Stimulated activated memory B cell treated with anti-CD40 and anti-IgM and Interleukin-4, amounts not matched to agents 10 μg/mL and 1 μg/mL and 100 μg/mL, for 72 hours (primary cell): Measurements from ENCODE around the gene FBN3.
"Not testable (repeated sequence)": the region's sequence is repeated elsewhere in the genome, so short reads cannot be mapped to it uniquely, and the experiment has no call there.

Experiments
- ATAC-seq: fragments of 150-1000 bp; cut with Tn5 transposase; 2 replicates; pipeline ENCODE4 v1.10.0; 2021
- H3K27ac Mint-ChIP-seq: one replicate; pipeline ENCODE4 v1.8.0; 2022; ENCODE audit warnings: mild to moderate bottlenecking, mixed read lengths
- H3K27me3 Mint-ChIP-seq: one replicate; pipeline ENCODE4 v1.8.0; 2022; ENCODE audit warnings: mixed read lengths
- H3K36me3 Mint-ChIP-seq: one replicate; pipeline ENCODE4 v1.8.0; 2022; ENCODE audit warnings: mixed read lengths
- H3K4me1 Mint-ChIP-seq: one replicate; pipeline ENCODE4 v1.8.0; 2022; ENCODE audit warnings: mixed read lengths
- H3K4me3 Mint-ChIP-seq: one replicate; pipeline ENCODE4 v1.8.0; 2022; ENCODE audit warnings: mild to moderate bottlenecking, moderate library complexity, mixed read lengths
- H3K9me3 Mint-ChIP-seq: one replicate; pipeline ENCODE4 v1.8.0; 2022; ENCODE audit warnings: mixed read lengths

The FBN3 gene

DNA sequence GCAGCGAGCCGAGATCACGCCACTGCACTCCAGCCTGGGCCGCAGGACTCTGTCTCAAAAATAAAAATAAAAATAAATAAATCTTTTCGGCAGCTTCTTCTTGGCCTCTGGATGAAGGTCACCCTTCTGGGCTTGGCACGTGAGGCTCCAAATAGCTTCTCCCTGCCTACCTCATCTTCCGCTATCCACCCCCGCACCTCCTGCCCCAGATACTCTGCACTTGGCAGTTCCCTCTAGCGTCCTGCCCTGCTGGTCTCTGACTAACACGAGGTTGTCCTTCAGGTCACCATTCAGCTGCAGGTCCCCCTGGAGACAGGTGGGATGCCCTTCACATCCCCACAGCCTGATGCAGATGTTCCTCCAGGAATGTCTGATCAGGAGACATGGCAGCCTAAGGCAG lies 105.4 kb downstream of the FBN3 start:
- Mint-ChIP-seq H3K4me1 (peaks cover 7% of the 10 kb centered on the region), H3K27ac (no peak overlapping the region)

GRCh38 chr19:8042900-8043299 lies 106.5 kb downstream of the FBN3 start:
- no peak for ATAC-seq
- H3K27ac Mint-ChIP-seq = no peak overlapping the region
- H3K27me3 Mint-ChIP-seq = peaks cover 27% of the 10 kb centered on the region
- no peak overlapping the region for H3K4me3 Mint-ChIP-seq
- H3K9me3 Mint-ChIP-seq = no peaks in the 10 kb centered on the region
- peaks cover 7% of the 10 kb centered on the region for H3K4me1 Mint-ChIP-seq
- H3K36me3 Mint-ChIP-seq = no peaks in the 10 kb centered on the region

More for the DNA sequence above, 105.4 kb downstream of the FBN3 start:
- H3K36me3 Mint-ChIP-seq = no peaks in the 10 kb centered on the region
- no peak overlapping the region for H3K4me3 Mint-ChIP-seq
- no peak for ATAC-seq
- no peaks in the 10 kb centered on the region for H3K9me3 Mint-ChIP-seq
- peaks cover 27% of the 10 kb centered on the region for H3K27me3 Mint-ChIP-seq

DNA sequence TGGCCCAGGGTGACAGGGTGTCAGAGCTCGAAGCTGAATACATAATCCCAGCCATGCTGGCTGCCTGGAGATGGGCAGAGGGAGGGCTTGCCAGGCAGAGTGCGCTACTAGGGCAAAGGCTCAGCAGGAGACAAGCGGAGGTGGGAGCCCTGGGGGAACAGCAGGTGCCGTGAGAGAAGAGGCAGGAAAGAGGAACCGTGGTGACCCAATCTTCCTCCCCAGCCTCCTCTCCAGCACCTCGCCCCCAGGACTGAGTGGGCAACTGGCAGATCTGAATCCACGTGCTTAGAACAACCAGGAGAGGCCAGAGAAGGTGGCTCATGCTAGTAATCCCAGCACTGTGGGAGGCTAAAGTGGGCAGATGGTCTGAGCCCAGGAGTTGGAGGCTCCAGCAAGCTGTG lies 107.9 kb downstream of the FBN3 start:
- peak; percentile 36 for ATAC-seq
- Mint-ChIP-seq H3K4me3 (no peak overlapping the region), H3K4me1 (peaks cover 7% of the 10 kb centered on the region), H3K36me3 (no peaks in the 10 kb centered on the region), H3K27me3 (peaks cover 39% of the 10 kb centered on the region), H3K9me3 (no peaks in the 10 kb centered on the region), H3K27ac (no peak overlapping the region)

DNA sequence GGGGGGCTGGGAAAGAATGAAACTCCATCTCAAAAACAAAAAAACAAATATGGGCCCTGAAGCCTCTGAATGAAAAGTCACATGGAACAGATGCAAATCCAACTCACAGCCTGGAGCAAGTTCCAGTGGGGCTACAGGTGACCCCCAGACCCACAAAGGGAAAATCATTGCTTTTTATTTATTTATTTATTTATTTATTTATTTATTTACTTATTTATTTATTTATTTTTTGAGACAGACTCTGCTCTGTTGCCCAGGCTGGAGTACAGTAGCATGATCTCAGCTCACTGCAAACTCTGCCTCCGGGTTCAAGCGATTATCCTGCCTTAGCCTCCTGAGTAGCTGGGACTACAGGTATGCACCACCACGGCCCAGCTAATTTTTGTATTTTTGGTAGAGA lies 110.2 kb downstream of the FBN3 start:
- H3K4me1 Mint-ChIP-seq = peaks cover 7% of the 10 kb centered on the region
- no peaks in the 10 kb centered on the region for H3K9me3 Mint-ChIP-seq
- no peak overlapping the region for H3K27ac Mint-ChIP-seq
- peaks cover 45% of the 10 kb centered on the region for H3K27me3 Mint-ChIP-seq
- H3K36me3 Mint-ChIP-seq = no peaks in the 10 kb centered on the region
- no peak for ATAC-seq
- no peak overlapping the region for H3K4me3 Mint-ChIP-seq

DNA sequence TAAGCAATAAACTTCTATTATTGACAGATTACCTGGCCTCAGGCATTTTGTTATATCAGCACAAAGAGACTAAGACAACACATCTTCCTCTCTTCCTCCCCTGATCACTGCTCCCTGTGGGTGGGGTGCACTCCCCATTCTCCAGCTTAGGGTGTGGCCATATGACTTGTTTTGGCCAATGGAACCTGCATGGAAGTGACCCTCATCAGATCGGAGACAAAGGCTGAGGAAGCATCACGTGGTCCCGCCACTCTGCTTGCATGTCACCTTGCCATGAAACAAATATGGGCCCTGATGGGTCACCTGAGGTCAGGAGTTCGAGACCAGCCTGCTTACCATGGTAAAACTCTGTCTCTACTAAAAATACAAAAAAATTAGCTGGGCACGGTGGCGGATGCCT lies 110.6 kb downstream of the FBN3 start:
- Mint-ChIP-seq H3K27ac (no peak overlapping the region), H3K4me1 (peaks cover 7% of the 10 kb centered on the region), H3K9me3 (no peaks in the 10 kb centered on the region), H3K27me3 (peaks cover 43% of the 10 kb centered on the region), H3K36me3 (no peaks in the 10 kb centered on the region), H3K4me3 (no peak overlapping the region)
- ATAC-seq = no peak

GRCh38 chr19:8036434-8037099 lies 112.8 kb downstream of the FBN3 start:
- Mint-ChIP-seq H3K9me3 (no peaks in the 10 kb centered on the region), H3K4me1 (peaks cover 5% of the 10 kb centered on the region), H3K27me3 (peaks cover 42% of the 10 kb centered on the region), H3K27ac (no peak overlapping the region), H3K4me3 (no peak overlapping the region), H3K36me3 (no peaks in the 10 kb centered on the region)
- no peak for ATAC-seq

- no peak overlapping the region for H3K4me3 Mint-ChIP-seq
- H3K9me3 Mint-ChIP-seq = no peaks in the 10 kb centered on the region
- H3K4me1 Mint-ChIP-seq = no peaks in the 10 kb centered on the region
- H3K27me3 Mint-ChIP-seq = peaks cover 46% of the 10 kb centered on the region
- H3K36me3 Mint-ChIP-seq = no peaks in the 10 kb centered on the region
- ATAC-seq = no peak
- H3K27ac Mint-ChIP-seq = no peak overlapping the region
Measured at GRCh38 chr19:8034178-8034525, 115.2 kb downstream of the FBN3 start.

- H3K9me3 Mint-ChIP-seq, H3K4me3 Mint-ChIP-seq, ATAC-seq, H3K36me3 Mint-ChIP-seq, H3K27ac Mint-ChIP-seq, H3K4me1 Mint-ChIP-seq: not testable (repeated sequence)
- H3K27me3 Mint-ChIP-seq = peaks cover 46% of the 10 kb centered on the region
Measured at GRCh38 chr19:8033287-8034177, 115.9 kb downstream of the FBN3 start.

GRCh38 chr19:8030960-8031359 lies 118.4 kb downstream of the FBN3 start:
- Mint-ChIP-seq H3K27ac (no peak overlapping the region), H3K4me1 (no peaks in the 10 kb centered on the region), H3K4me3 (no peak overlapping the region), H3K36me3 (no peaks in the 10 kb centered on the region), H3K27me3 (peaks cover 28% of the 10 kb centered on the region), H3K9me3 (no peaks in the 10 kb centered on the region)
- ATAC-seq = no peak

- no peak for ATAC-seq
- H3K9me3 Mint-ChIP-seq = no peaks in the 10 kb centered on the region
- H3K4me1 Mint-ChIP-seq = no peaks in the 10 kb centered on the region
- no peak overlapping the region for H3K4me3 Mint-ChIP-seq
- no peaks in the 10 kb centered on the region for H3K36me3 Mint-ChIP-seq
- no peak overlapping the region for H3K27ac Mint-ChIP-seq
- H3K27me3 Mint-ChIP-seq = peaks cover 26% of the 10 kb centered on the region
Measured at GRCh38 chr19:8028951-8029491, 120.4 kb downstream of the FBN3 start.

- Mint-ChIP-seq H3K4me3 (no peak overlapping the region), H3K9me3 (no peaks in the 10 kb centered on the region), H3K36me3 (no peaks in the 10 kb centered on the region), H3K27me3 (peaks cover 8% of the 10 kb centered on the region), H3K4me1 (no peaks in the 10 kb centered on the region), H3K27ac (no peak overlapping the region)
- no peak for ATAC-seq
Measured at GRCh38 chr19:8025316-8025715, 124.1 kb downstream of the FBN3 start.

- not testable (repeated sequence) for H3K27ac Mint-ChIP-seq, H3K36me3 Mint-ChIP-seq, H3K4me1 Mint-ChIP-seq, H3K4me3 Mint-ChIP-seq, H3K9me3 Mint-ChIP-seq, ATAC-seq, H3K27me3 Mint-ChIP-seq
Measured at GRCh38 chr19:8024256-8024655, 125.1 kb downstream of the FBN3 start.

GRCh38 chr19:8023371-8023770 lies 126.0 kb downstream of the FBN3 start:
- Mint-ChIP-seq H3K4me3 (no peak overlapping the region), H3K36me3 (no peaks in the 10 kb centered on the region), H3K27me3 (no peaks in the 10 kb centered on the region), H3K9me3 (no peaks in the 10 kb centered on the region), H3K4me1 (no peaks in the 10 kb centered on the region), H3K27ac (no peak overlapping the region)
- no peak for ATAC-seq

DNA sequence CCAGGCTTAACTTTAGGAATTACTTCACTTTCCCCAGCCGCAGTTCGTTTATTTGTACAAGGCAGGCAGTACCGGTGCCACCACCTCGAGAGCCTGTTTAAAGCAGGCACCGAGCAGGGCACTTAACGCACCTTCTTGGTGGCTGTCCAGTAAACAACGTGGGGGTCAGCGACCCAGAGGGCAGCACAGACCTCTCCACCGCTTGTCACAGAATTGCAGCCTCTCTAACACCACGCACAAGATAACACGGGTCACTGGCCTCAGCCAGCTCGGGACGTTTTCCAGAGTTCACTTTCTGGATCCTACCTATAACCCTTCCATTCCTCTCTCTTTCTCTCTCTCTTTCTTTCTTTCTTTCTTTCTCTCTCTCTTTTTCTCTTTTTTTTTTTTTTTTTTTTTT lies 127.1 kb downstream of the FBN3 start:
- Mint-ChIP-seq H3K27me3 (no peaks in the 10 kb centered on the region), H3K36me3 (no peaks in the 10 kb centered on the region), H3K27ac (no peak overlapping the region), H3K9me3 (no peaks in the 10 kb centered on the region), H3K4me1 (peaks cover 9% of the 10 kb centered on the region), H3K4me3 (no peak overlapping the region)
- ATAC-seq = no peak

DNA sequence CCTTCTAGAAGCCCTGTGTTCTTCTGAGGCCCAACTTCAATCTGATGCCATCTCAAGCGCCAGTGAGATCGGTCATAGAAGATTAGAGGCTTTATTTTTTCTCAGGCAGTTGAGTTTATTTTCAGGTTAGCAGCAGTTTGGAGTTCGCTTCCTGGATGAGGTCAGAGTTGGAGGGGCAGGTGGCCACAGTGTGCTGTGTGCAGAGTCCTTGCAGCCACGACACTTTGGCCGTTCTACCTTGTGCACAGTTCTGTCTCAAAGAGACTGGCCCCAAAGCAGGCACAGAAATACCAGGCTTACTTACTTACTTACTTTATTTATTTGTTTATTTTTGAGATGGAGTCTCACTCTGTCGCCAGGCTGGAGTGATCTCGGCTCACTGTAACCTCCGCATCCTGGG lies 128.0 kb downstream of the FBN3 start:
- Mint-ChIP-seq H3K4me1 (peaks cover 11% of the 10 kb centered on the region), H3K36me3 (no peaks in the 10 kb centered on the region), H3K27me3 (no peaks in the 10 kb centered on the region), H3K4me3 (no peak overlapping the region), H3K27ac (no peak overlapping the region), H3K9me3 (no peaks in the 10 kb centered on the region)
- ATAC-seq = no peak

GRCh38 chr19:8020681-8021080 lies 128.7 kb downstream of the FBN3 start:
- Mint-ChIP-seq H3K9me3 (no peaks in the 10 kb centered on the region), H3K27ac (no peak overlapping the region), H3K4me1 (peaks cover 11% of the 10 kb centered on the region), H3K36me3 (no peaks in the 10 kb centered on the region), H3K4me3 (no peak overlapping the region), H3K27me3 (no peaks in the 10 kb centered on the region)
- ATAC-seq = no peak
